B cell (primary cell): ENCODE data around the gene USP1.

Source experiments
- CTCF ChIP-seq: fragments of 200-600 bp; IDR thresholded peaks from one replicate; pipeline ENCODE4 v1.8.0; 2022; ENCODE audit warnings: antibody characterized with exemption, mild to moderate bottlenecking
- EZH2 ChIP-seq: IDR thresholded peaks from 2 replicates; pipeline ENCODE4 v1.6.1; 2012; ENCODE audit warnings: borderline replicate concordance, low read depth, mild to moderate bottlenecking, moderate library complexity, low read length; ENCODE audit not compliant: insufficient read depth, poor library complexity, severe bottlenecking

DNA sequence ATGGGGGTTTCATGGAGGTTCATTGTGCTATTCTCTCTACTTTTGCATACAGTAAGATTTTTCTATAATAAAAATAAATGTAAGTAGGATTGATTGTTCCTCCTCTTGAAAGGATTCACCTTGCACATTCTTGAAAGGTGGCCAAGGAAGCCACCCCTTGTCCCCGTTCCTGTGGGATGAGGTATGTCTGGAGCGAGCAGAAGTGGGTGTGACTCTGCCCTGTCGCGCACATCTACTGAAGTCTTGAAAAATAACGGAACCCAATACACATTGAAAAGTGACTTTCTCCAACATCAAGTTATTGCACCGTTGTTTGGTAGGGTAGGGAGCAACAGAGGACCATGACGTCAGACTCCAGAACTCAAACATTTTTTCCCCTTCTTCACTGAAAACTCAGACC is 46.8 kb upstream of the USP1 start:
- TF ChIP-seq EZH2 (no peak), CTCF (no peak)
